ENCODE measurements around the gene VWA1.

GRCh38 chr1:1421147-1421906 is 14.2 kb upstream of the VWA1 start, which contains the start of gene ANKRD65:
- TF ChIP-seq MXI1 (IDR thresholded peaks at IDR 0.05; ENCODE audit: low read depth, low read length), result no peak
- no peak for TF ChIP-seq REST (IDR thresholded peaks at IDR 0.05; ENCODE audit: low read depth, low read length)
- TF ChIP-seq, protein P1, sequence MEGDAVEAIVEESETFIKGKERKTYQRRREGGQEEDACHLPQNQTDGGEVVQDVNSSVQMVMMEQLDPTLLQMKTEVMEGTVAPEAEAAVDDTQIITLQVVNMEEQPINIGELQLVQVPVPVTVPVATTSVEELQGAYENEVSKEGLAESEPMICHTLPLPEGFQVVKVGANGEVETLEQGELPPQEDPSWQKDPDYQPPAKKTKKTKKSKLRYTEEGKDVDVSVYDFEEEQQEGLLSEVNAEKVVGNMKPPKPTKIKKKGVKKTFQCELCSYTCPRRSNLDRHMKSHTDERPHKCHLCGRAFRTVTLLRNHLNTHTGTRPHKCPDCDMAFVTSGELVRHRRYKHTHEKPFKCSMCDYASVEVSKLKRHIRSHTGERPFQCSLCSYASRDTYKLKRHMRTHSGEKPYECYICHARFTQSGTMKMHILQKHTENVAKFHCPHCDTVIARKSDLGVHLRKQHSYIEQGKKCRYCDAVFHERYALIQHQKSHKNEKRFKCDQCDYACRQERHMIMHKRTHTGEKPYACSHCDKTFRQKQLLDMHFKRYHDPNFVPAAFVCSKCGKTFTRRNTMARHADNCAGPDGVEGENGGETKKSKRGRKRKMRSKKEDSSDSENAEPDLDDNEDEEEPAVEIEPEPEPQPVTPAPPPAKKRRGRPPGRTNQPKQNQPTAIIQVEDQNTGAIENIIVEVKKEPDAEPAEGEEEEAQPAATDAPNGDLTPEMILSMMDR (IDR thresholded peaks at IDR 0.05), result no peak
- no peak for TF ChIP-seq YY1 (IDR thresholded peaks at IDR 0.05; ENCODE audit: low read depth)
- TF ChIP-seq MAX (IDR thresholded peaks at IDR 0.05; ENCODE audit: low read depth), result no peak
- TF ChIP-seq USF2 (IDR thresholded peaks at IDR 0.05; ENCODE audit: borderline replicate concordance, low read depth, low read length), result no peak
- no peak for TF ChIP-seq RAD21 (IDR thresholded peaks at IDR 0.05; ENCODE audit: low read length)
